RWPE2 (cell line): ENCODE results near the gene UTP18.

ENCODE experiments used
- ATAC-seq: fragments of 200-7000 bp; cut with Tn5 transposase; 3 replicates; pipeline ENCODE4 v1.9.1; 2021; ENCODE audit warnings: low read depth
- DNase-seq: peaks from one replicate; pipeline ENCODE4 v3.0.0-alpha.2; 2020; ENCODE audit warnings: low spot score
- H3K27ac ChIP-seq: fragments of 450-650 bp; 2 replicates; pipeline ENCODE4 v1.5.1; 2017; ENCODE audit warnings: mild to moderate bottlenecking; ENCODE audit not compliant: poor library complexity, severe bottlenecking
- H3K27me3 ChIP-seq: fragments of 250-450 bp; sonication (Bioruptor Pico); 2 replicates; pipeline ENCODE4 v1.5.1; 2021; ENCODE audit warnings: mild to moderate bottlenecking, moderate library complexity; ENCODE audit not compliant: insufficient read depth, poor library complexity, severe bottlenecking
- H3K36me3 ChIP-seq: fragments of 250-450 bp; sonication (Bioruptor Pico); 2 replicates; pipeline ENCODE4 v1.5.1; 2020; ENCODE audit warnings: low read depth, mild to moderate bottlenecking, moderate library complexity
- H3K4me1 ChIP-seq: fragments of 250-450 bp; sonication (Bioruptor Pico); 2 replicates; pipeline ENCODE4 v1.5.1; 2021; ENCODE audit warnings: mild to moderate bottlenecking, moderate library complexity; ENCODE audit not compliant: insufficient read depth, poor library complexity, severe bottlenecking
- H3K4me3 ChIP-seq: fragments of 250-450 bp; sonication (Bioruptor Pico); 2 replicates; pipeline ENCODE4 v1.5.1; 2021; ENCODE audit warnings: mild to moderate bottlenecking, moderate library complexity; ENCODE audit not compliant: severe bottlenecking
- H3K9me3 ChIP-seq: fragments of 250-450 bp; sonication (Bioruptor Pico); 2 replicates; pipeline ENCODE4 v1.5.1; 2021; ENCODE audit warnings: mild to moderate bottlenecking, moderate library complexity; ENCODE audit not compliant: severe bottlenecking
- TF ChIP-seq, protein P1 (sequence below): fragments of 450-650 bp; IDR thresholded peaks from one replicate; pipeline ENCODE4 v1.5.1; 2017; ENCODE audit warnings: mild to moderate bottlenecking, moderate library complexity; ENCODE audit not compliant: poor library complexity, severe bottlenecking

The UTP18 gene

GRCh38 chr17:51245535-51245934, 14.8 kb upstream of the UTP18 start:
- Histone ChIP-seq H3K27ac (no peak overlapping the region), H3K27me3 (no peaks in the 10 kb centered on the region), H3K36me3 (peaks cover 11% of the 10 kb centered on the region), H3K4me3 (no peak overlapping the region), H3K4me1 (peaks cover 7% of the 10 kb centered on the region), H3K9me3 (no peaks in the 10 kb centered on the region)
- no peak for DNase-seq
- ATAC-seq, result no peak
- TF ChIP-seq, protein P1, sequence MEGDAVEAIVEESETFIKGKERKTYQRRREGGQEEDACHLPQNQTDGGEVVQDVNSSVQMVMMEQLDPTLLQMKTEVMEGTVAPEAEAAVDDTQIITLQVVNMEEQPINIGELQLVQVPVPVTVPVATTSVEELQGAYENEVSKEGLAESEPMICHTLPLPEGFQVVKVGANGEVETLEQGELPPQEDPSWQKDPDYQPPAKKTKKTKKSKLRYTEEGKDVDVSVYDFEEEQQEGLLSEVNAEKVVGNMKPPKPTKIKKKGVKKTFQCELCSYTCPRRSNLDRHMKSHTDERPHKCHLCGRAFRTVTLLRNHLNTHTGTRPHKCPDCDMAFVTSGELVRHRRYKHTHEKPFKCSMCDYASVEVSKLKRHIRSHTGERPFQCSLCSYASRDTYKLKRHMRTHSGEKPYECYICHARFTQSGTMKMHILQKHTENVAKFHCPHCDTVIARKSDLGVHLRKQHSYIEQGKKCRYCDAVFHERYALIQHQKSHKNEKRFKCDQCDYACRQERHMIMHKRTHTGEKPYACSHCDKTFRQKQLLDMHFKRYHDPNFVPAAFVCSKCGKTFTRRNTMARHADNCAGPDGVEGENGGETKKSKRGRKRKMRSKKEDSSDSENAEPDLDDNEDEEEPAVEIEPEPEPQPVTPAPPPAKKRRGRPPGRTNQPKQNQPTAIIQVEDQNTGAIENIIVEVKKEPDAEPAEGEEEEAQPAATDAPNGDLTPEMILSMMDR, result no peak

GRCh38 chr17:51250314-51250840, 10.0 kb upstream of the UTP18 start:
- H3K36me3 ChIP-seq, result peaks cover 35% of the 10 kb centered on the region

DNA sequence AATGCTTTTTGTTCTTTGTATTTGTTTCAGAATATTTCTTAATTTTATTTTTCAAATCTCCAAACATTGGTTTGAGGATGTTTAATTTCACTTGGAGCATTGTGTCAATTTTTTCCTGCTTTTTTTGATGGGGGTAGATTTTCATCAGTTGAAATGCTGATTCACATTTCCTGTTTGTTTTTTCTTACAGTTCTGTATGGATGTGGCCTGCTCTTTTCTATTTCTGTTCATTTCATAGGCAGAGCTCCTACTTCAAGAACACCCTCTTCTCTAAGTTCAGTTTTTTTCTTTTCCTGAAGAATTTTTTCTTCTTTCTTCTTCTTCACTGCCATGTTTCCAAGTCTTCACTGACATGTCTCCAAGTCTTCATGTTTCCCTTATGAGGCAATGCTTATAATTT, 9.3 kb upstream of the UTP18 start:
- no peak for DNase-seq
- TF ChIP-seq, protein P1, result no peak
- no peak for ATAC-seq

More at GRCh38 chr17:51250314-51250840, 10.0 kb upstream of the UTP18 start:
- no peak for DNase-seq
- H3K9me3 ChIP-seq, result no peaks in the 10 kb centered on the region
- H3K4me1 ChIP-seq, result peaks cover 12% of the 10 kb centered on the region
- no peak for ATAC-seq
- TF ChIP-seq, protein P1, result no peak
- no peak overlapping the region for H3K4me3 ChIP-seq
- H3K27me3 ChIP-seq, result no peaks in the 10 kb centered on the region
- no peak overlapping the region for H3K27ac ChIP-seq

GRCh38 chr17:51255673-51256072, 4.7 kb upstream of the UTP18 start:
- Histone ChIP-seq H3K4me1 (peaks cover 22% of the 10 kb centered on the region), H3K27me3 (no peaks in the 10 kb centered on the region), H3K27ac (no peak overlapping the region), H3K4me3 (no peak overlapping the region), H3K36me3 (peaks cover 48% of the 10 kb centered on the region), H3K9me3 (no peaks in the 10 kb centered on the region)
- ATAC-seq (no peak), DNase-seq (no peak)
- TF ChIP-seq, protein P1, result no peak

More for the DNA sequence above, 9.3 kb upstream of the UTP18 start:
- H3K4me3 ChIP-seq, result no peak overlapping the region
- no peaks in the 10 kb centered on the region for H3K9me3 ChIP-seq
- peaks cover 38% of the 10 kb centered on the region for H3K36me3 ChIP-seq
- no peaks in the 10 kb centered on the region for H3K27me3 ChIP-seq
- no peak overlapping the region for H3K27ac ChIP-seq
- H3K4me1 ChIP-seq, result peaks cover 12% of the 10 kb centered on the region

DNA sequence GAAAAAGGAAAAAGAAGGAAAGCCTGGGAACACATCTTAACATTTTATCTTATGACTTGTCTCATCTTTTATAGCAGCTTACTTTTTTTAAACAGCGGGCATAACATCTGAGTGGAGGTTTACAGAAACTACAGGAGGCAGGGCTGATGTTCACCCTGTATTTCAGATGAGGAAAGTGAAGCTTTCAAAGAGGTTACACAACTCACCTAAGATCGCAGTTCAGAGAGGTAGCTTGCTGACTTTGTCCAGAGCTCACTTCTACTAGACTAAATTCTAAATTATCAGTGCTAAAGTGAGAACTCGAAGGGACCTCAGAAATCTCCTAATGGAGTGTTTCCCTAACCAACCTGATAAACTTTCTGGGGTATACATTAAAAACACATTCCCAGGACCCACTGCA, 4.2 kb upstream of the UTP18 start:
- H3K36me3 ChIP-seq, result peaks cover 45% of the 10 kb centered on the region
- no peaks in the 10 kb centered on the region for H3K9me3 ChIP-seq
- ATAC-seq, result no peak

More for the DNA sequence above, 4.2 kb upstream of the UTP18 start:
- Histone ChIP-seq H3K27ac (no peak overlapping the region), H3K27me3 (no peaks in the 10 kb centered on the region), H3K4me3 (no peak overlapping the region), H3K4me1 (peaks cover 22% of the 10 kb centered on the region)
- TF ChIP-seq, protein P1, result no peak
- DNase-seq, result no peak
